GM12801 (cell line): Measurements from ENCODE around the gene CAPN15.

ENCODE experiments used
- TF ChIP-seq, protein P1 (sequence below): IDR thresholded peaks from one replicate; pipeline ENCODE4 v1.5.1; 2011; ENCODE audit warnings: control low read depth; ENCODE audit not compliant: insufficient read length; ENCODE audit errors: extremely low read depth

CAPN15 gene

GRCh38 chr16:565419-566330, 38.2 kb downstream of the CAPN15 start:
- TF ChIP-seq, protein P1, sequence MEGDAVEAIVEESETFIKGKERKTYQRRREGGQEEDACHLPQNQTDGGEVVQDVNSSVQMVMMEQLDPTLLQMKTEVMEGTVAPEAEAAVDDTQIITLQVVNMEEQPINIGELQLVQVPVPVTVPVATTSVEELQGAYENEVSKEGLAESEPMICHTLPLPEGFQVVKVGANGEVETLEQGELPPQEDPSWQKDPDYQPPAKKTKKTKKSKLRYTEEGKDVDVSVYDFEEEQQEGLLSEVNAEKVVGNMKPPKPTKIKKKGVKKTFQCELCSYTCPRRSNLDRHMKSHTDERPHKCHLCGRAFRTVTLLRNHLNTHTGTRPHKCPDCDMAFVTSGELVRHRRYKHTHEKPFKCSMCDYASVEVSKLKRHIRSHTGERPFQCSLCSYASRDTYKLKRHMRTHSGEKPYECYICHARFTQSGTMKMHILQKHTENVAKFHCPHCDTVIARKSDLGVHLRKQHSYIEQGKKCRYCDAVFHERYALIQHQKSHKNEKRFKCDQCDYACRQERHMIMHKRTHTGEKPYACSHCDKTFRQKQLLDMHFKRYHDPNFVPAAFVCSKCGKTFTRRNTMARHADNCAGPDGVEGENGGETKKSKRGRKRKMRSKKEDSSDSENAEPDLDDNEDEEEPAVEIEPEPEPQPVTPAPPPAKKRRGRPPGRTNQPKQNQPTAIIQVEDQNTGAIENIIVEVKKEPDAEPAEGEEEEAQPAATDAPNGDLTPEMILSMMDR: no peak

DNA sequence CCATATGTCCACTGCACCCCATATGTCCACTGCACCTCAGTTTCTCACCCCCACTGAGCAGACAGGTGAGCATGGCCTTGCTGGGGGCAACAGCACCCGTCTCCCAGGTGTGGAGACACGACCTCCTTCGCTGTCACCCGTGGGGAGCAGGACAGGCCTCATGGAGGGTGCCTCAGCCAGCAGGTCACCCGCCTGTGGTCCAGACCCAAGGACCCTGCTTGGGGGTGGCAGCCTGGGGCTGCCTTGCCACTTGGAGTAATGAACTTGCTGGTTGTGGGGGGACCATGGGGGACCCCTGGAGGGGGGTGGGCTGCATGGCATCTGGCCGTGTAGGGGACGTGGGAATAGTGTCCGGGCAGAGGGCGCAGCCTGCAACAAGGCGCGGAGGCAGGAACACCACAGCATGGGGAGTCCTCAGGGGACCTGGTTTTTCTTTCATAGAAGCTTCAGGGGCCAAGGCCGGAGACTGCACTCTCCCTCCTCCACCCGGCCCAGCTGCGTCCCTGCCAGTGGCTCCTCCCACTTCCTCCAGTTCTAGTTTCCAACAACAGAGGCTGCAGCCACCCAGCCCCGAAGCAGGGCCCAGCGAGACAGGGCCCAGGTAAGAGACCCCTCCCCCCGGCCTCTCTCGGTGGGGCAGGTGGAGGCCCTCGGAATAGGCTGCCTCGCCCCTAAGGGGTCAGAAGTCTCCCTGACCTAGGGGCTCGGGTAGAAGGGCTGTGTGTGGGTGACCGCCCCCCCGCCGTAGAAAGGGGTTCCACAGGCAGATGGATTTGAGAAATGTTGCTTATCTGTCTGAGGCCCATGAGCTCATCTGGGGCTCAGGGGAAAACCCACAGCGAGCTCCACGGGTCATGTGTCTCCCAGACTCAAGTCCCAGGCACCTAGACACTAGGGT, 39.2 kb downstream of the CAPN15 start, which contains the start of gene NHLRC4:
Gene NHLRC4, plus strand, starts transcription at position 531 of the 898 bp plus-strand sequence. CDS start 1,043 bp downstream, outside the sequence.
- TF ChIP-seq, protein P1: no peak

- TF ChIP-seq, protein P1: no peak
These were observed 40.1 kb downstream of the CAPN15 start for GRCh38 chr16:567373-568256.

- TF ChIP-seq, protein P1: no peak
These were observed 41.1 kb downstream of the CAPN15 start for GRCh38 chr16:568401-569258.

- TF ChIP-seq, protein P1: no peak
These were observed 42.1 kb downstream of the CAPN15 start, which contains the start of gene PIGQ for GRCh38 chr16:569445-570254. TSS of gene PIGQ (plus strand) at chr16:569968. CDS start at chr16:574075, 4,107 bp downstream.
